Inflammatory macrophage treated with lipopolysaccharide for 1 hour (primary cell): ENCODE measurements around the gene B4GALT4.

Experiments
- DNase-seq, 2 donors: peaks; one replicate each; pipeline ENCODE4 v3.0.0-alpha.2; 2020 to 2022

Gene B4GALT4

GRCh38 chr3:119236756-119237155 lies 3.9 kb downstream of the B4GALT4 start:
- no peak for DNase-seq

GRCh38 chr3:119235151-119235550 lies 5.5 kb downstream of the B4GALT4 start:
- no peak for DNase-seq

GRCh38 chr3:119234610-119235009 lies 6.1 kb downstream of the B4GALT4 start:
- no peak for DNase-seq

- no peak for DNase-seq
Observed at GRCh38 chr3:119230745-119231144, 9.9 kb downstream of the B4GALT4 start.

- DNase-seq, result no peak
Observed at GRCh38 chr3:119230071-119230470, 10.6 kb downstream of the B4GALT4 start.

GRCh38 chr3:119229190-119229589 lies 11.5 kb downstream of the B4GALT4 start:
- DNase-seq, result no peak

GRCh38 chr3:119228373-119229145 lies 12.1 kb downstream of the B4GALT4 start:
- no peak for DNase-seq

GRCh38 chr3:119227070-119227850 lies 13.4 kb downstream of the B4GALT4 start:
- DNase-seq, result no peak

- no peak for DNase-seq
Observed at GRCh38 chr3:119225121-119225520, 15.6 kb downstream of the B4GALT4 start.

GRCh38 chr3:119223511-119223910 lies 17.2 kb downstream of the B4GALT4 start:
- DNase-seq, result no peak

GRCh38 chr3:119222391-119222790 lies 18.3 kb downstream of the B4GALT4 start:
- DNase-seq, result no peak

GRCh38 chr3:119221779-119222320 lies 18.8 kb downstream of the B4GALT4 start:
- no peak for DNase-seq

- no peak for DNase-seq
Observed at GRCh38 chr3:119220970-119221667, 19.6 kb downstream of the B4GALT4 start.

GRCh38 chr3:119220198-119220597 lies 20.5 kb downstream of the B4GALT4 start:
- DNase-seq, result no peak

GRCh38 chr3:119219069-119219468 lies 21.6 kb downstream of the B4GALT4 start:
- DNase-seq, result no peak

- DNase-seq, result no peak
Observed at GRCh38 chr3:119211803-119212202, 28.9 kb downstream of the B4GALT4 start.

GRCh38 chr3:119211193-119211592 lies 29.5 kb downstream of the B4GALT4 start:
- DNase-seq, result no peak

- DNase-seq, result no peak
Observed at GRCh38 chr3:119207512-119207875, 33.2 kb downstream of the B4GALT4 start.

GRCh38 chr3:119206611-119207511 lies 33.8 kb downstream of the B4GALT4 start:
- DNase-seq, result no peak

- no peak for DNase-seq
Observed at GRCh38 chr3:119205685-119206084, 35.0 kb downstream of the B4GALT4 start.

- no peak for DNase-seq
Observed at GRCh38 chr3:119205209-119205608, 35.5 kb downstream of the B4GALT4 start.

GRCh38 chr3:119195911-119196310 lies 44.8 kb downstream of the B4GALT4 start:
- no peak for DNase-seq
